Smooth muscle cell (in vitro differentiated cells): ENCODE data around the gene FAM13A. TPM values are rescaled to one million over a fixed set of nuclear protein-coding genes. Genes with fewer than 3 reads are reported as not detected.
A peak's percentile ranks its signal among the peaks of the same experiment; 100 is the strongest.

Experiments used
- DNase-seq: peaks from one replicate; lab custom pipeline; 2025; ENCODE audit not compliant: unreplicated experiment; lab: John Stamatoyannopoulos, UW
- H2AFZ ChIP-seq: fragments of 200-600 bp; sonication (generic); 2 replicates; pipeline ENCODE4 v1.6.0; 2016; ENCODE audit warnings: antibody characterized with exemption, low read depth, mild to moderate bottlenecking
- H3F3A ChIP-seq: fragments of 200-600 bp; sonication (generic); 2 replicates; pipeline ENCODE4 v1.6.0; 2017; ENCODE audit warnings: antibody characterized with exemption, low read depth
- H3K27ac ChIP-seq: fragments of 200-600 bp; sonication (generic); 2 replicates; pipeline ENCODE4 v1.5.1; 2016; ENCODE audit warnings: low read depth, mild to moderate bottlenecking
- H3K27me3 ChIP-seq: fragments of 200-600 bp; sonication (generic); 2 replicates; pipeline ENCODE4 v1.6.1; 2016; ENCODE audit warnings: low read depth, mild to moderate bottlenecking
- H3K36me3 ChIP-seq: fragments of 200-600 bp; sonication (generic); 2 replicates; pipeline ENCODE4 v1.5.1; 2016; ENCODE audit warnings: low read depth
- H3K4me1 ChIP-seq: fragments of 200-600 bp; sonication (generic); 2 replicates; pipeline ENCODE4 v1.5.1; 2016; ENCODE audit warnings: low read depth
- H3K4me2 ChIP-seq: fragments of 200-600 bp; sonication (generic); 2 replicates; pipeline ENCODE4 v1.6.0; 2016; ENCODE audit warnings: mild to moderate bottlenecking
- H3K4me3 ChIP-seq: fragments of 200-600 bp; sonication (generic); 2 replicates; pipeline ENCODE4 v1.5.1; 2016; ENCODE audit warnings: mild to moderate bottlenecking
- H3K79me2 ChIP-seq: fragments of 200-600 bp; sonication (generic); 2 replicates; pipeline ENCODE4 v1.6.0; 2016; ENCODE audit warnings: low read depth, mild to moderate bottlenecking
- H3K9ac ChIP-seq: fragments of 200-600 bp; sonication (generic); 2 replicates; pipeline ENCODE4 v1.6.0; 2016; ENCODE audit warnings: low read depth
- H3K9me3 ChIP-seq: fragments of 200-600 bp; sonication (generic); replicated peaks from 2 replicates; pipeline ENCODE4 v1.5.1; 2016; ENCODE audit warnings: low read depth
- H4K20me1 ChIP-seq: fragments of 200-600 bp; sonication (generic); 2 replicates; pipeline ENCODE4 v1.6.0; 2016; ENCODE audit warnings: low read depth
- CTCF ChIP-seq: fragments of 200-600 bp; sonication (generic); IDR thresholded peaks from 2 replicates; pipeline ENCODE4 v1.5.1; 2017; ENCODE audit warnings: borderline replicate concordance, mild to moderate bottlenecking, antibody characterized with exemption; ENCODE audit not compliant: insufficient read depth, poor library complexity, severe bottlenecking
- WGBS: methylation state at CpG from one replicate; pipeline ENCODE4 v1.1.7; 2016; ENCODE audit warnings: low lambda C conversion rate; 5-methylcytosine and 5-hydroxymethylcytosine counted together
- polyA plus RNA-seq: library from polyadenylated mRNA; unstranded; fragments of >200 nt; fragmentation: Nextera tagmentation; extraction: Ambion mirVana; gene quantifications from 2 replicates; pipeline ENCODE4 v1.2.1, GENCODE V29; 2016
- total RNA-seq: library from RNA; depleted of rRNA; stranded (reverse); fragments of >200 nt; gene quantifications from 2 replicates; pipeline ENCODE4 v1.2.3, GENCODE V29; 2014

Gene FAM13A
- total and polyA plus RNA-seq, 2 experiments from 2014 or later: 14.6 to 39.9 TPM

GRCh38 chr4:88745581-88746163, 311.3 kb downstream of the FAM13A start:
- no peak overlapping the region for H3K9ac ChIP-seq
- WGBS: 100% methylated on average over 1 of the region's 1 CpG
- no peak overlapping the region for H3K4me3 ChIP-seq

GRCh38 chr4:88745175-88745574, 311.8 kb downstream of the FAM13A start:
- H3K79me2 ChIP-seq: no peaks in the 10 kb centered on the region
- no peaks in the 10 kb centered on the region for H4K20me1 ChIP-seq
- no peak overlapping the region for H3K4me3 ChIP-seq
- H3K4me1 ChIP-seq: no peaks in the 10 kb centered on the region
- no peak for DNase-seq
- no peak overlapping the region for H3K27ac ChIP-seq
- H3F3A ChIP-seq: no peaks in the 10 kb centered on the region
- H3K9me3 ChIP-seq: no peaks in the 10 kb centered on the region
- H3K4me2 ChIP-seq: no peak overlapping the region
- no peak overlapping the region for H2AFZ ChIP-seq
- WGBS: 91% methylated on average over 1 of the region's 1 CpG
- H3K27me3 ChIP-seq: no peaks in the 10 kb centered on the region
- peaks cover 19% of the 10 kb centered on the region for H3K36me3 ChIP-seq
- H3K9ac ChIP-seq: no peak overlapping the region
- no peak for TF ChIP-seq CTCF

More at GRCh38 chr4:88745581-88746163, 311.3 kb downstream of the FAM13A start:
- H3K4me1 ChIP-seq: no peaks in the 10 kb centered on the region
- no peak overlapping the region for H3K27ac ChIP-seq
- H3K79me2 ChIP-seq: no peaks in the 10 kb centered on the region
- no peaks in the 10 kb centered on the region for H3K9me3 ChIP-seq
- H3K36me3 ChIP-seq: peaks cover 19% of the 10 kb centered on the region
- no peak overlapping the region for H2AFZ ChIP-seq
- H3K27me3 ChIP-seq: no peaks in the 10 kb centered on the region
- H3F3A ChIP-seq: no peaks in the 10 kb centered on the region
- TF ChIP-seq CTCF: no peak
- no peak overlapping the region for H3K4me2 ChIP-seq
- no peaks in the 10 kb centered on the region for H4K20me1 ChIP-seq
- no peak for DNase-seq

- no peaks in the 10 kb centered on the region for H4K20me1 ChIP-seq
- peaks cover 15% of the 10 kb centered on the region for H3K36me3 ChIP-seq
- DNase-seq: no peak
- no peak overlapping the region for H3K9ac ChIP-seq
- H3K27me3 ChIP-seq: no peaks in the 10 kb centered on the region
- no peak overlapping the region for H3K4me3 ChIP-seq
- H3K4me2 ChIP-seq: no peak overlapping the region
- H3K4me1 ChIP-seq: no peaks in the 10 kb centered on the region
- no peaks in the 10 kb centered on the region for H3K9me3 ChIP-seq
- no peaks in the 10 kb centered on the region for H3F3A ChIP-seq
- TF ChIP-seq CTCF: no peak
- H3K27ac ChIP-seq: peak overlapping the region; percentile 83
- H3K79me2 ChIP-seq: no peaks in the 10 kb centered on the region
- 97% methylated on average over 3 of the region's 3 CpGs for WGBS
- H2AFZ ChIP-seq: no peak overlapping the region
Observed at GRCh38 chr4:88744609-88745008, 312.4 kb downstream of the FAM13A start.

GRCh38 chr4:88743696-88744095, 313.3 kb downstream of the FAM13A start:
- no peak for DNase-seq
- Histone ChIP-seq H3K4me2 (no peak overlapping the region), H3K27me3 (no peaks in the 10 kb centered on the region)

More at GRCh38 chr4:88743696-88744095, 313.3 kb downstream of the FAM13A start:
- H3K36me3 ChIP-seq: peaks cover 5% of the 10 kb centered on the region
- no peak overlapping the region for H3K9ac ChIP-seq
- no peak overlapping the region for H2AFZ ChIP-seq
- peak overlapping the region; percentile 83 for H3K27ac ChIP-seq
- H3F3A ChIP-seq: no peaks in the 10 kb centered on the region
- H4K20me1 ChIP-seq: no peaks in the 10 kb centered on the region
- H3K4me1 ChIP-seq: no peaks in the 10 kb centered on the region
- WGBS: 88% methylated on average over 3 of the region's 3 CpGs
- H3K9me3 ChIP-seq: no peaks in the 10 kb centered on the region
- TF ChIP-seq CTCF: no peak
- no peaks in the 10 kb centered on the region for H3K79me2 ChIP-seq
- H3K4me3 ChIP-seq: no peak overlapping the region
